ENCODE data around the gene DOHH.

Gene DOHH

DNA sequence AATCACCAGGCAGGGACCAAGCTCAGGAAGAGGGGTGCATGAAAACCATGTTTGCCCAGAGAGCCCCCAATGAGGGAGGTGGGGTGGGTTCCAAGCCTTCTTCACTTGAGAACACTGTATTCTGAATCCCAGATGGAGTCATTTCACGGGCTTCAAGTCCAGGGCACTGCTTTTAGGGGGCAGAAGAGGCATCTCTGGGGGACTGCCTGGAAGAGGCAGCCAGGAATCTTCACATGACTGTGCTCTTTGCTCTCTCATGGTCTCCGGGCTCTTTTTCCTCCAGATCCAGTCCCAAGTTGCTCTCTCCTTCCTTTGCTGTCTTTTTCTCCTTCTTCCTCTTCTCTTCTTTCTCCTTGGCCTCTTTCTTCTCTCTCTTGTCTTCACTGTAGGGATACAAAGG, 25.9 kb downstream of the DOHH start:
- in situ Hi-C loops (cut with MboI; ENCODE audit: low pct_unique_long_range_greater_than_20kb, low sequenced_read_pairs, unreplicated experiment) = loop anchor here (25.0 kb wide), 1 partner anchor 512 kb away; no protein-coding TSS in a partner anchor
- TF ChIP-seq, protein P1, sequence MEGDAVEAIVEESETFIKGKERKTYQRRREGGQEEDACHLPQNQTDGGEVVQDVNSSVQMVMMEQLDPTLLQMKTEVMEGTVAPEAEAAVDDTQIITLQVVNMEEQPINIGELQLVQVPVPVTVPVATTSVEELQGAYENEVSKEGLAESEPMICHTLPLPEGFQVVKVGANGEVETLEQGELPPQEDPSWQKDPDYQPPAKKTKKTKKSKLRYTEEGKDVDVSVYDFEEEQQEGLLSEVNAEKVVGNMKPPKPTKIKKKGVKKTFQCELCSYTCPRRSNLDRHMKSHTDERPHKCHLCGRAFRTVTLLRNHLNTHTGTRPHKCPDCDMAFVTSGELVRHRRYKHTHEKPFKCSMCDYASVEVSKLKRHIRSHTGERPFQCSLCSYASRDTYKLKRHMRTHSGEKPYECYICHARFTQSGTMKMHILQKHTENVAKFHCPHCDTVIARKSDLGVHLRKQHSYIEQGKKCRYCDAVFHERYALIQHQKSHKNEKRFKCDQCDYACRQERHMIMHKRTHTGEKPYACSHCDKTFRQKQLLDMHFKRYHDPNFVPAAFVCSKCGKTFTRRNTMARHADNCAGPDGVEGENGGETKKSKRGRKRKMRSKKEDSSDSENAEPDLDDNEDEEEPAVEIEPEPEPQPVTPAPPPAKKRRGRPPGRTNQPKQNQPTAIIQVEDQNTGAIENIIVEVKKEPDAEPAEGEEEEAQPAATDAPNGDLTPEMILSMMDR (IDR thresholded peaks at IDR 0.05; ENCODE audit: extremely low read depth, insufficient read depth, missing control alignments) = no peak
- DNase-seq (ENCODE audit: low spot score) = no peak

DNA sequence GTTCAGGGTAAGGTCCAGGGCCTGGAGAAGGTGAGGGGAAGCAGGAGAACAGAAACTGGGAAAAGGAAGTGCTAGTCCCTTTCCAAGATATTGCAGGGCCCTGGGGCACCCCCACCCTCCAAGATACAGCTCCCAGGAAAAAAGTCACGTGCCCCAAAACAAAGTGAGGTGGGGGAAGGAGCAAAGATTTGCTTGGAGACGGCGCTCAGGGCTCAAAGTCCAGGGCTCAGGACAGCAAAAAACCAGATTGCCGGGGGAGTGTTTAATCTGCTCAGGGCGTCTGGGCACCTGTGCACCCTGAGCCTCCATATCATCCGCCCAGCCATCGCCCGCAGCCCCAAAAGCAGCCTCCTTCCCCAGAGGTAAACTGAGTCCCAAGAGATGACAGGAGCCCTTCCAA, 26.5 kb downstream of the DOHH start:
- DNase-seq (ENCODE audit: low spot score) = no peak
- TF ChIP-seq, protein P1 (IDR thresholded peaks at IDR 0.05; ENCODE audit: extremely low read depth, insufficient read depth, missing control alignments) = no peak
- in situ Hi-C loops (cut with MboI; ENCODE audit: low pct_unique_long_range_greater_than_20kb, low sequenced_read_pairs, unreplicated experiment) = no loop called here

DNA sequence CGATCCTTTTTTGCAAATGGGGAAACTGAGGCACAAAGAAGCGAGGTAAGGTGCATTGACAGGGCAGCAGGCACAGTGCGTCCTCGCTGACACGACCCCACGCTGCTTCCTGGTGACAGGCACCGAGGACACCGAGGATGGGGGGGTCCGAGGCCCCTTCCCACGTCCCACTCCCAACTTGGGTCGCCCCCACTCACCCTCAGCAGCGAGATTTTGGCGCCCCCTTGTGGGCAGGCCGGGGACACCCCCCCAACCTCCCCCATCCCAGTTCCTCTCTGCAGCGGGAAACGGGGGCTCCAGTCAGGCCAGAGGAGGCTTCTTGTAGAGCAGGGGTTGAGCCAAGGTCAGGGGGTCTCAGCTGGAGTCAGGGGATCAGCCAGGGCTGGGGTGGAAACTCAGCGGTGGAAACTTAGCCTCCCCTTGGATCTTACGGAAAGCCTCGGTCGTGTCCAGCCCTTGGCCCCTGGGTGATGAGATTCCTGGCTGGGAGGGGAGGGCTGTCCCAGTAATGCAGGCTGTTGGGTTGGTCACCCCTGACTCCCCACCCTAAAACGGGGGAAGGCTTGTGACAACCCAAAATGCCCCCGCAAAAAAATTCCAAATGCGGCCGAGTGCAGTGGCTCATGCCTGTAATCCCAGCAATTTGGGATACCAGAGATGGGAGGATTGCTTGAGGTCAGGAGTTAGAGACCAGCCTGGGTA, 28.4 kb downstream of the DOHH start:
- peak; percentile 62 for DNase-seq (ENCODE audit: low spot score)
- in situ Hi-C loops (cut with MboI; ENCODE audit: low pct_unique_long_range_greater_than_20kb, low sequenced_read_pairs, unreplicated experiment) = no loop called here
- TF ChIP-seq, protein P1 (IDR thresholded peaks at IDR 0.05; ENCODE audit: extremely low read depth, insufficient read depth, missing control alignments) = peak; percentile 72

DNA sequence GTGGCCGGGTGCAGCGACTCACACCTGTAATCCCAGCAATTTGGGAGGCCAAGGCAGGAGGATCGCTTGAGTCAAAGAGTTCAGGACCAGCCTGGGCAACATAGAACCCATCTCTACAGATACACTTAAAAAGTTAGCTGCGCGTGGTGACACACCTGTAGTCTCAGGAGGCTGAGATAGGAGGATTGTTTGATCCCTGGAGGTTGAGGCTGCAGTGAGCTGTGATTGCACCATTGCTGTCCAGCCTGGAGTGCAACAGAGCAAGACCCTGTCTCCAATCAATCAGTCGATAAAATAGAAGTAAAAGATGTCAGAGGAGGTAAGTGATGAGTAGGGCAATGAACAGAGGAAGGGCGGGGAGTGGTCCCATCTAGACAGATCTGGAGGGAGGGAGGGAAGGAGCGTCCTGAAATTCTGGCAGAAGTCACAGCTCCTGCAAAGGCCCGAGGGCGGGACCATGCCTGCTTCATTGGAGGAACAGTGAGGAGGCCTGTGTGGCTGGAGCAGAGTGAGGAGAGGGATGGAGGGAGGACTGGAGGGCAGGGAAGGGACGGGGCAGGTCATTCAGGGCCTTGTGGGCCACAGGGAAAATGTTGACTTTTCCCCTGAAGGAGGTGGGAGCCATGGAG, 29.9 kb downstream of the DOHH start:
- TF ChIP-seq, protein P1 (IDR thresholded peaks at IDR 0.05; ENCODE audit: extremely low read depth, insufficient read depth, missing control alignments) = no peak
- in situ Hi-C loops (cut with MboI; ENCODE audit: low pct_unique_long_range_greater_than_20kb, low sequenced_read_pairs, unreplicated experiment) = no loop called here
- no peak for DNase-seq (ENCODE audit: low spot score)

DNA sequence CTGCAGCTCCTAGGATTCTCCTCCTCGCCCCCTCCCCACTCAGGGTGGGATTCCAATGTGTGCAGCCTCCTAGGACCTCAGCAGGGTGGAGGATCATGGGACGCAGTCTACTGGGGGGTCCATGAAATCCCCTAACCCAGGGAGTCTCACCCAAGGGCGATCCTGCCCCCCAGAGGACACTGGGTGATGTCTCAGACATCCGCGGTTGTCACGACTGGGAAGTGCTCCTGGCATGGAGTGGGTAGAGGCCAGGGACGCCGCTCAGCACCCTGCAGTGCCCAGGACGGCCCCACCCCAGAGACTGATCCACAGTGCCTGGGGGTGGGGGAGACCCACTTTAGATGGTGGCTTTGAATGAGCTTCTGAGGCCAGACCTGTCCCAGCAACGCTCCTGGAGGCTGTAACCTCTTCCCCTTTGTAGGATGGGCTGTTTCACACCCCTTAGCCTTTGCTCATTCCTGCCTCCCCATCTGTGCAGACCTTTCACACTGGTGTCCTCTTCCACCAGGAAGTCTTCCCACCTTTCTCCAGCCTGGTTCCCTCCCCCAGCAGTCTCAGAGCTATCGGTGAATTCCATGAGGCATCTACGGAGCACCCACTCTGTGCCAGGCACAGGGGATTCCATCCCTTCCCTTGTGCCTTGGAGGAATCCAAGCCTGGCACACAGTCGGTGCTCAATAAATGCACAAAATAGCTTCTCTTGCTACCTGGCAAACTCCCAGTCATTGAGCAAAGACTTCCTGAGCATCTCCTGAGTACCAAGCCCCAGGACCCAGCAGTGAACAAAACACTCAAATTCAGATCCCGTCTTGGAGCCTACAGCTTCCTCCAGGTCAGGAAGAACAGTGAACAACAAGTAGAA, 30.6 kb downstream of the DOHH start:
- in situ Hi-C loops (cut with MboI; ENCODE audit: low pct_unique_long_range_greater_than_20kb, low sequenced_read_pairs, unreplicated experiment) = no loop called here
- DNase-seq (ENCODE audit: low spot score) = no peak
- TF ChIP-seq, protein P1 (IDR thresholded peaks at IDR 0.05; ENCODE audit: extremely low read depth, insufficient read depth, missing control alignments) = no peak

DNA sequence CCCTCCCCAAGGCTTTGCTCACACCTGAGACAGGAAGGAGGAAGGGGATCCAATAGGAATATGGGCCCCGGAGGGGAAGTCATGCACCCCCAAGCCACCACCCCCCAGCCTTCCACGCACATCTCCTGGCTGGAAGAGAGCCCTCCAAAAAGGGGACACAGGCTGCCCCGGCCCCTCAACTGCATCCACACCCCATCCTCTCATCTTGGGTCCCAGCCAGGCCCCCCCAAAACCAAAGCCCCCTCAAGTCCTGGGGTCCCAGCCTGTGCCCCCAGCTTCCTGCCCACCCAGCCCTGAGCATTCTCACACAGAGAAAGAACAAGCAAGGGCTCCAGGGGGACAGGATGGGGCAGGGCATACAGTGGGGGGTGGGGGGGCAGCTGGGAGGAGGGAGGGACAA, 32.3 kb downstream of the DOHH start:
- DNase-seq (ENCODE audit: low spot score) = no peak
- in situ Hi-C loops (cut with MboI; ENCODE audit: low pct_unique_long_range_greater_than_20kb, low sequenced_read_pairs, unreplicated experiment) = no loop called here
- TF ChIP-seq, protein P1 (IDR thresholded peaks at IDR 0.05; ENCODE audit: extremely low read depth, insufficient read depth, missing control alignments) = no peak
